Measurements from ENCODE around the gene UROS.

- TF ChIP-seq CTCF (IDR thresholded peaks at IDR 0.05) (no peak), POLR2A (IDR thresholded peaks at IDR 0.05) (no peak)
Observed at GRCh38 chr10:125756853-125757487, 66.1 kb downstream of the UROS start.
